ENCODE data around the gene ESR2. TPM values are rescaled to one million over a fixed set of nuclear protein-coding genes. Genes with fewer than 3 reads are reported as not detected.

ESR2 gene
- total RNA-seq, 1 experiment from 2014 or later = 0.15 TPM

- TF ChIP-seq, protein P1, sequence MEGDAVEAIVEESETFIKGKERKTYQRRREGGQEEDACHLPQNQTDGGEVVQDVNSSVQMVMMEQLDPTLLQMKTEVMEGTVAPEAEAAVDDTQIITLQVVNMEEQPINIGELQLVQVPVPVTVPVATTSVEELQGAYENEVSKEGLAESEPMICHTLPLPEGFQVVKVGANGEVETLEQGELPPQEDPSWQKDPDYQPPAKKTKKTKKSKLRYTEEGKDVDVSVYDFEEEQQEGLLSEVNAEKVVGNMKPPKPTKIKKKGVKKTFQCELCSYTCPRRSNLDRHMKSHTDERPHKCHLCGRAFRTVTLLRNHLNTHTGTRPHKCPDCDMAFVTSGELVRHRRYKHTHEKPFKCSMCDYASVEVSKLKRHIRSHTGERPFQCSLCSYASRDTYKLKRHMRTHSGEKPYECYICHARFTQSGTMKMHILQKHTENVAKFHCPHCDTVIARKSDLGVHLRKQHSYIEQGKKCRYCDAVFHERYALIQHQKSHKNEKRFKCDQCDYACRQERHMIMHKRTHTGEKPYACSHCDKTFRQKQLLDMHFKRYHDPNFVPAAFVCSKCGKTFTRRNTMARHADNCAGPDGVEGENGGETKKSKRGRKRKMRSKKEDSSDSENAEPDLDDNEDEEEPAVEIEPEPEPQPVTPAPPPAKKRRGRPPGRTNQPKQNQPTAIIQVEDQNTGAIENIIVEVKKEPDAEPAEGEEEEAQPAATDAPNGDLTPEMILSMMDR (conservative IDR thresholded peaks at IDR 0.05) = no peak
- H3K4ac ChIP-seq (ENCODE audit: low read depth, low read length) = no peak overlapping the region
- H4K20me1 ChIP-seq (ENCODE audit: control insufficient read depth, insufficient read depth, insufficient read length) = no peaks in the 10 kb centered on the region
- H3K9ac ChIP-seq (ENCODE audit: extremely low read depth, insufficient read length, low read length) = no peak overlapping the region
- no peak overlapping the region for H2BK120ac ChIP-seq (ENCODE audit: low read depth, low read length, poor library complexity, severe bottlenecking)
- H2BK5ac ChIP-seq (ENCODE audit: insufficient read length, low read length) = no peak overlapping the region
- H4K91ac ChIP-seq (ENCODE audit: insufficient read length, low read depth, low read length) = no peak overlapping the region
- H3K23ac ChIP-seq (ENCODE audit: insufficient read length, low read depth, low read length) = no peak overlapping the region
- no peak overlapping the region for H4K8ac ChIP-seq (replicated peaks; ENCODE audit: insufficient read length, low read depth, low read length)
- Mint-ChIP-seq H3K9me3 (no peaks in the 10 kb centered on the region), H3K27me3 (ENCODE audit: low read depth) (no peaks in the 10 kb centered on the region), H3K4me3 (no peak overlapping the region), H3K4me1 (peaks cover 4 to 7% of the 10 kb centered on the region in 2 experiments), H3K27ac (peak overlapping the region in 1 of 3 experiments; percentile 53; a peak in 1 of 7 replicates), H3K36me3 (ENCODE audit: insufficient read depth in 1 of 3, low read depth in 3 of 3) (peaks cover 0 to 3% (median 0%) of the 10 kb centered on the region in 3 experiments; a peak in 3 of 7 replicates)
- H3K18ac ChIP-seq (ENCODE audit: insufficient read length, low read depth, low read length) = no peak overlapping the region
- no peak overlapping the region for H3T11ph ChIP-seq (ENCODE audit: low read length)
- H2BK20ac ChIP-seq (ENCODE audit: low read depth, low read length, poor library complexity, severe bottlenecking) = no peak overlapping the region
- H3K27ac ChIP-seq (ENCODE audit: insufficient read length, low read depth, low read length) = no peak overlapping the region
- H2BK12ac ChIP-seq (ENCODE audit: insufficient read length, low read depth, low read length) = no peak overlapping the region
- WGBS (ENCODE audit: extremely low coverage, insufficient read length, low lambda C conversion rate) = no CpG with 5 or more reads among the region's 2 CpGs
- H3K14ac ChIP-seq (ENCODE audit: insufficient read depth, low read length) = no peak overlapping the region
- no peak overlapping the region for H2BK15ac ChIP-seq (ENCODE audit: low read depth, low read length)
- no peaks in the 10 kb centered on the region for H3K79me1 ChIP-seq (ENCODE audit: insufficient read depth, low read depth, low read length, poor library complexity, severe bottlenecking)
- no peak overlapping the region for H2AFZ ChIP-seq (ENCODE audit: low read length)
- no peak overlapping the region for H3K56ac ChIP-seq (ENCODE audit: insufficient read length, low read depth, low read length)
- H3K79me2 ChIP-seq (ENCODE audit: insufficient read depth, low read length) = no peaks in the 10 kb centered on the region
- no peaks in the 10 kb centered on the region for H3K9me3 ChIP-seq (ENCODE audit: control insufficient read depth, low read depth, low read length)
- no peaks in the 10 kb centered on the region for H3K23me2 ChIP-seq (ENCODE audit: insufficient read length, low read depth, low read length, poor library complexity, severe bottlenecking)
- no peak overlapping the region for H2AK5ac ChIP-seq (ENCODE audit: insufficient read length, low read length)
- no peaks in the 10 kb centered on the region for H3K27me3 ChIP-seq (ENCODE audit: insufficient read depth, low read length)
- no peak overlapping the region for H4K5ac ChIP-seq (ENCODE audit: insufficient read length, low read depth, low read length)
- H3K4me2 ChIP-seq (ENCODE audit: insufficient read depth, insufficient read length, low read length) = no peak overlapping the region
- DNase-seq = no peak
- no peaks in the 10 kb centered on the region; the same call in 1 of the 2 replicates for H3K4me1 ChIP-seq (ENCODE audit: insufficient read depth, low read length)
Measured at GRCh38 chr14:64326502-64326901, 32.3 kb upstream of the ESR2 start.
